Heart left ventricle (tissue), 16 donors: ENCODE results near the gene NCOA3. TPM values are rescaled to one million over a fixed set of nuclear protein-coding genes. Genes with fewer than 3 reads are reported as not detected.

Source experiments
- ATAC-seq, 4 donors: fragments of 200-7000 bp; cut with Tn5 transposase; one replicate each; pipeline ENCODE4 v1.9.1; 2020 to 2022; ENCODE audit warnings: moderate library complexity in 4 of 4, mild to moderate bottlenecking in 3 of 4, moderate number of reproducible peaks in 1 of 4
- DNase-seq, 5 donors: peaks; one replicate each; pipeline ENCODE4 v3.0.0-alpha.2; 2020
- H3K27ac ChIP-seq, 12 donors: fragments of 200-600 bp; sonication (generic) in 4 of 12; one replicate each; pipeline versions ENCODE4 v1.5.0 to v1.8.0; 2016 to 2022; ENCODE audit warnings: mild to moderate bottlenecking in 2 of 12
- H3K27me3 ChIP-seq, 9 donors: fragments of 200-600 bp; sonication (generic) in 2 of 9; one replicate each; pipeline versions ENCODE4 v1.5.1 to v1.8.0; 2016 to 2022; ENCODE audit warnings: mild to moderate bottlenecking in 3 of 9
- H3K36me3 ChIP-seq, 9 donors: fragments of 200-600 bp; sonication (generic) in 2 of 9; one replicate each; pipeline versions ENCODE4 v1.5.0 to v1.8.0; 2018 to 2022; ENCODE audit warnings: mild to moderate bottlenecking in 2 of 9
- H3K4me1 ChIP-seq, 12 donors: fragments of 200-600 bp; sonication (generic) in 4 of 12; one replicate each; pipeline versions ENCODE4 v1.5.0 to v1.8.0; 2016 to 2022; ENCODE audit warnings: mild to moderate bottlenecking in 3 of 12
- H3K4me3 ChIP-seq, 12 donors: fragments of 200-600 bp; sonication (generic) in 4 of 12; one replicate each; pipeline versions ENCODE4 v1.5.0 to v1.8.0; 2017 to 2022; ENCODE audit warnings: mild to moderate bottlenecking in 9 of 12, moderate library complexity in 4 of 12
- H3K9me3 ChIP-seq, 12 donors: fragments of 200-600 bp; sonication (generic) in 4 of 12; one replicate each; pipeline versions ENCODE4 v1.5.0 to v1.8.0; 2016 to 2022; ENCODE audit warnings: mild to moderate bottlenecking in 1 of 12
- CTCF ChIP-seq, 12 donors: fragments of 200-600 bp; sonication (generic) in 4 of 12; IDR thresholded peaks; one replicate each; pipeline versions ENCODE4 v1.5.0 to v1.8.0; 2018 to 2022; ENCODE audit warnings: antibody characterized with exemption in 12 of 12, mild to moderate bottlenecking in 5 of 12
- POLR2A ChIP-seq, 2 donors: fragments of 450-650 bp; IDR thresholded peaks; one replicate each; pipeline ENCODE4 v1.6.1; 2017; ENCODE audit warnings: antibody characterized with exemption in 2 of 2, mild to moderate bottlenecking in 2 of 2, moderate library complexity in 2 of 2
- WGBS, 4 donors: extraction: QIAGEN DNeasy Blood & Tissue Kit in 2 of 4; methylation state at CpG; one replicate each; pipeline versions ENCODE4 v1.1.5 to v1.1.7; 2013 to 2018; 5-methylcytosine and 5-hydroxymethylcytosine counted together
- intact Hi-C, 10 donors: fragments of 100-400 bp; cut with DNase I; formaldehyde crosslinking; loops; one replicate each; pipeline versions ENCODE4 v1.11.1 to v1.14.2; 2022
- polyA plus RNA-seq, 2 donors: library from polyadenylated mRNA; stranded (reverse); fragments of 200-250 nt; gene quantifications; one replicate each; pipeline ENCODE4 v1.2.3, GENCODE V29; 2013
- total RNA-seq, 9 donors: library from RNA; depleted of rRNA in 2 of 9; stranded (reverse); fragments of >200 nt in 2 of 9; fragmentation: NEBNext Ultra II Directional in 3 of 9; extraction: Animal tissue kit (Norgen Biotek cat#: 25700) in 3 of 9; gene quantifications; one replicate each; pipeline versions ENCODE4 v1.1.0 to v1.2.4, GENCODE V29; 2016 to 2023
- donor health status: ischemic (EF 13 %, LVEDD 7.1; RV severe dilation, severe dysfunction).
- donor health status: healthy with polysubstance abuse.
- donor health status: DM: no; HTN: yes; CAD: no.
- donor health status: DM: no; HTN: no; CAD: no.
- donor health status: ischemic (EF 25% LVEDD 6.9; RV normal size, moderate dysfunction).
- donor health status: ischemic (EF 25% LVEDD 5.7; RV mildly dilated, moderate dysfunction).
- donor health status: healthy.
- donor health status: DM: yes; HTN: yes; CAD: no.
- donor health status: ischemic (EF 35%, LVEDD 5.7; RV mildly dilated, moderate dysfunction).
- donor health status: nonischemic (EF 11% LVEDD 7.7; RV severe dilation, severe dysfunction).
- donor health status: DM: yes; HTN: yes; CAD: no.
- donor health status: PGD.
- donor health status: ischemic (EF 29% LVEDD 5.4; RV normal size, mild dysfunction).
- donor health status: nonischemic (EF 23%, LVEDD 6.1; RV moderate dilation, normal function).

Gene NCOA3
- total and polyA plus RNA-seq, 11 donors, result 6.7 to 39.3 (median 25.3) TPM

- Histone ChIP-seq H3K27me3 (no peaks in the 10 kb centered on the region), H3K9me3 (no peaks in the 10 kb centered on the region), H3K4me1 (peaks cover 0 to 19% (median 6%) of the 10 kb centered on the region in 12 donors), H3K27ac (no peak overlapping the region), H3K36me3 (peaks cover 0 to 80% (median 59%) of the 10 kb centered on the region in 9 donors), H3K4me3 (no peak overlapping the region)
- TF ChIP-seq POLR2A (IDR thresholded peaks at IDR 0.05) (no peak), CTCF (IDR thresholded peaks at IDR 0.05) (no peak)
- intact Hi-C loops, result loop anchor here in 5 of 10 donors (5.0 kb wide), 2 partner anchors 126 to 961 kb away; partner anchors contain the start of gene SULF2 (in 2 of the 5)
- DNase-seq (no peak), ATAC-seq (no peak)
- 85 to 89% (median 87%) methylated on average over 12 of the region's 12 CpGs for WGBS, 4 donors
Measured at GRCh38 chr20:47660983-47661700, 159.5 kb downstream of the NCOA3 start.

- Histone ChIP-seq H3K4me3 (no peak overlapping the region), H3K36me3 (peaks cover 0 to 77% (median 53%) of the 10 kb centered on the region in 9 donors), H3K27ac (no peak overlapping the region), H3K9me3 (no peaks in the 10 kb centered on the region), H3K27me3 (no peaks in the 10 kb centered on the region), H3K4me1 (peaks cover 0 to 19% (median 6%) of the 10 kb centered on the region in 12 donors)
- WGBS, 4 donors, result 91 to 96% (median 94%) methylated on average over 7 of the region's 7 CpGs
- intact Hi-C loops, result loop anchor here in 7 of 10 donors (2.0 to 5.0 kb wide), 3 partner anchors 126 to 961 kb away; partner anchors contain the start of gene SULF2 (in 2 of the 7)
- TF ChIP-seq POLR2A (IDR thresholded peaks at IDR 0.05) (no peak), CTCF (IDR thresholded peaks at IDR 0.05) (no peak)
- DNase-seq, result no peak
- ATAC-seq, result no peak
Measured at GRCh38 chr20:47661714-47662113, 160.0 kb downstream of the NCOA3 start.

GRCh38 chr20:47662483-47663353 lies 161.0 kb downstream of the NCOA3 start:
- H3K27ac ChIP-seq, result no peak overlapping the region
- no peak overlapping the region for H3K4me3 ChIP-seq
- H3K36me3 ChIP-seq, result peaks cover 0 to 67% (median 43%) of the 10 kb centered on the region in 9 donors
- intact Hi-C loops, result loop anchor here in 8 of 10 donors (1.0 to 5.0 kb wide), 5 partner anchors 125 to 960 kb away; partner anchors contain the start of gene SULF2 (in 2 of the 8)
- 87 to 95% (median 92%) methylated on average over 12 to 16 of the region's 16 CpGs for WGBS, 4 donors
- DNase-seq (no peak), ATAC-seq (no peak)
- H3K4me1 ChIP-seq, result peaks cover 0 to 19% (median 8%) of the 10 kb centered on the region in 12 donors
- no peaks in the 10 kb centered on the region for H3K9me3 ChIP-seq
- no peaks in the 10 kb centered on the region for H3K27me3 ChIP-seq
- TF ChIP-seq POLR2A (IDR thresholded peaks at IDR 0.05) (no peak), CTCF (IDR thresholded peaks at IDR 0.05) (no peak)
